Measurements from ENCODE around the gene AP5Z1. TPM values are rescaled to one million over a fixed set of nuclear protein-coding genes. Genes with fewer than 3 reads are reported as not detected.

The AP5Z1 gene
- total and polyA plus RNA-seq, 11 donors: 8.4 to 31.9 (median 13.4) TPM

DNA sequence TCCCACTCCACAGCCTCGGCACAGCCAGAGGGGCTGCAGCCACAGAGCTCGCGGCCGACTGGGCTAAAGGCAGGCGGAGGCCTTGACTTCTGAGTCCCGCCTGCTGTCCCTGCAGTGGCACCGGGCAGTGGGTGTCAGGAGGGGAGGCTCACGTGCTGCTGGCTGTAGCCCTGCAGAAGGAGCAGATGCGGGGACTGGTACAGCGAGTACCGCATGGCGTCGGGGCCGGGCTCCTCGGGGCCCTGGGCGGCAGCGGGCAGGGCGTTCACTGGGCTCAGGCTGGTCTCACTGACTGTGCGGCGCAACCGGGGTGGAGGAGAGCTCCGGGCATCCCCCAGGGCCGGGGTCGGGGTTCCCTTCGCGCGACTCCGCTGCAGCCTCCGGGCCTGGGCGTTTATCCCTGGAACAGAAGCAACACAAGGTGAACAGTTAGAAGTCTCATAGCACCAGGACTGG, 60.8 kb downstream of the AP5Z1 start:
- H3K4me3 ChIP-seq: no peak overlapping the region
- TF ChIP-seq POLR2A (IDR thresholded peaks at IDR 0.05): no peak
- TF ChIP-seq, protein P1, sequence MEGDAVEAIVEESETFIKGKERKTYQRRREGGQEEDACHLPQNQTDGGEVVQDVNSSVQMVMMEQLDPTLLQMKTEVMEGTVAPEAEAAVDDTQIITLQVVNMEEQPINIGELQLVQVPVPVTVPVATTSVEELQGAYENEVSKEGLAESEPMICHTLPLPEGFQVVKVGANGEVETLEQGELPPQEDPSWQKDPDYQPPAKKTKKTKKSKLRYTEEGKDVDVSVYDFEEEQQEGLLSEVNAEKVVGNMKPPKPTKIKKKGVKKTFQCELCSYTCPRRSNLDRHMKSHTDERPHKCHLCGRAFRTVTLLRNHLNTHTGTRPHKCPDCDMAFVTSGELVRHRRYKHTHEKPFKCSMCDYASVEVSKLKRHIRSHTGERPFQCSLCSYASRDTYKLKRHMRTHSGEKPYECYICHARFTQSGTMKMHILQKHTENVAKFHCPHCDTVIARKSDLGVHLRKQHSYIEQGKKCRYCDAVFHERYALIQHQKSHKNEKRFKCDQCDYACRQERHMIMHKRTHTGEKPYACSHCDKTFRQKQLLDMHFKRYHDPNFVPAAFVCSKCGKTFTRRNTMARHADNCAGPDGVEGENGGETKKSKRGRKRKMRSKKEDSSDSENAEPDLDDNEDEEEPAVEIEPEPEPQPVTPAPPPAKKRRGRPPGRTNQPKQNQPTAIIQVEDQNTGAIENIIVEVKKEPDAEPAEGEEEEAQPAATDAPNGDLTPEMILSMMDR (IDR thresholded peaks at IDR 0.05): no peak
- peaks cover 0 to 20% (median 0%) of the 10 kb centered on the region in 12 donors for H3K4me1 ChIP-seq
- WGBS, 4 donors: 94 to 98% (median 96%) methylated on average over 10 to 30 of the region's 30 CpGs
- H3K9me3 ChIP-seq: no peaks in the 10 kb centered on the region
- intact Hi-C loops (cut with DNase I): loop anchor here in 4 of 10 donors (5.0 to 10.0 kb wide), 3 partner anchors 36 to 249 kb away; partner anchors contain the start of gene RADIL (in 2 of the 4)
- H3K27ac ChIP-seq: no peak overlapping the region
- no peaks in the 10 kb centered on the region for H3K27me3 ChIP-seq
- no peak for ATAC-seq
- H3K36me3 ChIP-seq: peaks cover 0 to 23% (median 0%) of the 10 kb centered on the region in 9 donors
- DNase-seq: no peak

DNA sequence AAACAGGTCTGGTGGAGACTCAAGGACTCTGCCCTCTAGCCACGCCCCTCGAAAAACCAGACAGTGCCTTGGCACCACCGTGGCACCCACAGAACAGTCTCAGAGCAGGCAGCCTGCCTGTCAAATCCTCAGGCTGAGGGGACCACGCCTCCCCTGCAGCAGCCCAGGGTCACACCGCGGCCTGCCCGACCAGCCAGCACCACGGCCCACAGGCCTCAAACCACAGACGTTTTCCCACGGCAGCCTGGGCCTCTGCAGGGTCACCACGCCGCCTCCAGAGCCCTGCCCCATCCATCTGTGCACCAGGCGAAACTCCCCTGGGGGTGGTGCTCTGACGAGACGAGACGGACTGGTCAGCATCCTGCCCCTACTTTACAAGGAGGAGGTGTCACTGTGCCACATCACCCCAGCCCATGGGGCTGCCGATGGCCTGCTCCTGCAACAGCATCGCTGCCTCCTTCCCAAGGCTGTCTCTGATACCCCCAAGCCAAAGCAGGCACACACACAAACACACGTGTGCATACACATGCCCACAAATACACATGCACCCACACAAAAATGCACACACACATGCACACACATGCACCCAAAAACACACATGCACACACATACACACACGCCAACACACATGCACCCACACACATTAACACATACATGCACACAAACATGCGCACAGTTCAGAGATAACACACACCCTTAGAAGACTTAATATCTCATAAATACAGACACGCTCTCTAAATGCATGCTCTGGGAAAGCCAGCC, 61.8 kb downstream of the AP5Z1 start:
- Histone ChIP-seq H3K27ac (peak overlapping the region in 1 of 12 donors; percentile 18), H3K9me3 (no peaks in the 10 kb centered on the region), H3K27me3 (no peaks in the 10 kb centered on the region), H3K36me3 (peaks cover 0 to 23% (median 0%) of the 10 kb centered on the region in 9 donors), H3K4me3 (no peak overlapping the region), H3K4me1 (peaks cover 0 to 20% (median under 1%) of the 10 kb centered on the region in 12 donors)
- DNase-seq (peak in 1 of 5 donors; percentile 51), ATAC-seq (peak in 2 of 4 donors; percentile 22 to 26)
- 65 to 81% (median 74%) methylated on average over 12 to 22 of the region's 22 CpGs for WGBS, 4 donors
- intact Hi-C loops (cut with DNase I): loop anchor here in 4 of 10 donors (5.0 to 10.0 kb wide), 3 partner anchors 35 to 248 kb away; partner anchors contain the start of gene RADIL (in 2 of the 4)
- TF ChIP-seq POLR2A (IDR thresholded peaks at IDR 0.05): no peak
- TF ChIP-seq, protein P1 (IDR thresholded peaks at IDR 0.05): no peak

DNA sequence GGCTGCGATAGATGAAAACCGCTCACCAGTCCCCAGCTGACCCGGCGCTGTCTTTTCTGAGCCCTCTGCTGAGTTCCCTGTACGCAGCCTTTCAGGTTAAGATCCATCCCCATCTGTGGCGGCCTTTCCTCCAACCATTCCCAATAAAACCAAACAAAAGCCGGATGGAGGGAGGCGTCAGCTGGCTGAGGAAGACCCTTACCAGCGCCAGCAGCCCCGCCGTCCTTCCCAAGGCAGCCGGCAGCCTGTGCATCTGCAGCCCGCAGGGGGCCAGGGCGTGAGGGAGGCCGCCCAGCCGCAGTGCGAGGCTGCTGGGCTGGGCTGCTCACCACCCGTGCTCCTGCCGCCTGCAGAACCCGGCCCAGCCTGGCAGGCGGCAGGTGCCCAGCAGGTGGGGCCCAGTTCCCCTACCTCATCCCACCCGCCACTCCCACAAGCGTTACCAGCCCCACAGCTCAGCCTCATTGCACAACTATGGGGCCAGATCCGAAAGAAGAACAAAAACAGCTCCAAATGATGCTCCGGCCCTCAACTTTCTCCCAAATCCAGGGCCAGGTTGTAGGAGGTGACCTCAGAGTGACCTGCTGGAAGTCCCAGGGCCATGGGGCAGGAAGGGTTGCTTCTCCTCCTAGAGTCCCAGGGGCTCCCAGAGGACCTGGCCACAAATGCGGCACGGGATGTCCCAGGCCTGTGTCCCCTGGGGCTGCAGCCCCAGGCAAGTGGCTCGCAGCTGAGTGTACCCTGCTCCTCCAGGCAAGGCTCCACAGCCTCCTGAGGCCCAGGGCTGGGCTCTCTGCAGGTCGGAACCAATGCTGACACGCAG, 62.6 kb downstream of the AP5Z1 start:
- Histone ChIP-seq H3K36me3 (peaks cover 0 to 23% (median 0%) of the 10 kb centered on the region in 9 donors), H3K27ac (peak overlapping the region in 5 of 12 donors; percentile 7 to 47 (median 23)), H3K27me3 (no peaks in the 10 kb centered on the region), H3K4me3 (no peak overlapping the region), H3K9me3 (no peaks in the 10 kb centered on the region), H3K4me1 (peaks cover 0 to 26% (median 2%) of the 10 kb centered on the region in 12 donors)
- intact Hi-C loops (cut with DNase I): loop anchor here in 4 of 10 donors (5.0 to 10.0 kb wide), 3 partner anchors 34 to 247 kb away; partner anchors contain the start of gene RADIL (in 2 of the 4)
- ATAC-seq (peak in 3 of 4 donors; percentile 20 to 37 (median 31)), DNase-seq (no peak)
- TF ChIP-seq, protein P1 (IDR thresholded peaks at IDR 0.05): no peak
- WGBS, 4 donors: 49 to 62% (median 53%) methylated on average over 25 to 30 of the region's 30 CpGs

Data from heart left ventricle (tissue), 16 donors.